ENCODE data around the gene DDX41. TPM values are rescaled to one million over a fixed set of nuclear protein-coding genes. Genes with fewer than 3 reads are reported as not detected.

DDX41 gene
- total RNA-seq, 1 experiment from 2014 or later, result 106 TPM

DNA sequence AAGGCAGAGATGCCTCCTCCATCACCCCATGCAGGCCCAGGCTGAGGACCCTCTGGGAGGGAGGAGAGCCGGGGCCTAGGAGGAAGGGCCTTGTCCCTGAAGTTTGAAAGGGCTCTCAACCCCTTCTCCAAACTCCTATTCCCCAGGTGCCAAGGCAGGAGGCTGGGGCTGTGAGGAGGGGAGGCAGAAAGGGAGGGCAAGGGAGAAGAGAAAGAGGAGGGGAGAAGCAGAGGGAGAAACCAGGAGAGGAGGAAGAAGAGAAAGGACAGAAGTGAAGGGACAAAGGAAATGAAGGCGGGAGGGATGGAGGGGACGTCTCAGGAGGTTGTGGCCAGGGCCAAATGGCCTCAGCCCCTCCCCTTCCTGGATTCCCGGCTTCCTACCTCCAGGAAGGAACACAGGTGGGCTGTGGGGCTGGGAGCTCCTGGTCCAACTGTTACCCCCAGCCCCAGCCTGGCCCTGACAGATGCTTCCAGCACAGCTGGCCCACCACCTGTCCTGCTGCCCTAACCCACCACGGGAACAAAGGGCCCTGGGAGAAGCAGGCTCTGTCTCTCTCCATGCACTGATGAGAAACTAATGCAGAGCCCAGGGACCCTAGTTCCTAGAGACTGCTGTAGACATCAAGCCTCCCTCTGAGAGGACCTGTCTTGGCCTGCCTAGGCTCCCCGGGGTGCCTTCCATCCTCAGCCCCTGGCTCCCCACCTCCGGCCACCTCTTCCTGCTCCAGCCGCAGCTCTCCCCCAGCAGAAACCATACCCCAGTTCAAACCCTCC is 46.8 kb downstream of the DDX41 start:
- peak; percentile 76 for DNase-seq
- Histone ChIP-seq H3K4me3 (ENCODE audit: insufficient read depth, low read depth, low read length) (no peak overlapping the region), H3K27me3 (ENCODE audit: control insufficient read depth, insufficient read depth, low read length) (no peaks in the 10 kb centered on the region), H3K36me3 (replicated peaks; ENCODE audit: control insufficient read depth, insufficient read depth, low read length) (peaks cover 45% of the 10 kb centered on the region)

DNA sequence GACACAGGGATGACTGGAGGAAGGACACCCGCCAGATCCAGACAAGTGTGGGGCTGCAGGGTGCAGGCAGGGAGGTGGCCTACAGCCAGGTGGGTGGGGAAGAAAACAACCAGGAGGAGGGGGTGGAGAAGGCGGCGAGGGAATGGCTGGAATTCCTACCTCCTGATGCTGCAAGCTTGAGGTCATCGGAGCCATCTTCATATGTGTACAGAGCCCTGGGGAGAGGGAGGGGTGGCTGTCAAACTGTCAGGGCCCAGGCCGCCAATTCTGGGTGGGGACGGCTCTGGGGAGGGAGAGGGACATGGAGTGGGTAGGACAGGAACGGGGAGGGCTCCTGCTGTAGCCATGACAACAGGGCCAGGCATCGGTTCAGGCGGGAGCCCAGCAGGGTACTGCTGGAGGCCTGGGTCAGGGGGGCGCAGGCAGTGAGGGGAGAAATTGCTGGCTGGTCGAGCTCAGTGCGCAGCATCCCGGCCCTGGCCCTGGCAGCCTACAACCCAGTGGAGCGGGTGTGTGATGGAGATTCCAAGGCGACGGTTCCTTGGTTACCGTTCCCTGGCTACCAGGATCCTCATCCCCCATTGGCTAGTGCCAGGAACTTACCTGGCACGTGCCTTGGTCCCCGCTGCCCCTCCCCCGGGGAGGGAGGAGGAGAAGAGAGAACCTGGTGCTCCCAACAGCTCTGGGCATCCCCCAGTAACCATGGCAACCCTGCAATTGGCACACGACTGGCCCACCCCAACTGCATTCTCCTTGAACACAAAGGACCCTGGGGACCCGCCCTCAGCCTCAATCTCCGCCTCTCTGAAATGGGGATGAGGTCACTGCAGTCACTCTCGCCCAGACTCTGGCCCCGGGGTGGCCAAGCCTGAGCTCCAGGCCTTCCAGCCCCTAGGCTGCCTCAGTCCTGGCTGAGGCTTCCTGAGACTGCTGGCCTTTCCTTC is 47.8 kb downstream of the DDX41 start:
- peak; percentile 96 for DNase-seq
- Histone ChIP-seq H3K4me3 (ENCODE audit: insufficient read depth, low read depth, low read length) (no peak overlapping the region), H3K27me3 (ENCODE audit: control insufficient read depth, insufficient read depth, low read length) (no peaks in the 10 kb centered on the region), H3K36me3 (replicated peaks; ENCODE audit: control insufficient read depth, insufficient read depth, low read length) (peaks cover 45% of the 10 kb centered on the region)

DNA sequence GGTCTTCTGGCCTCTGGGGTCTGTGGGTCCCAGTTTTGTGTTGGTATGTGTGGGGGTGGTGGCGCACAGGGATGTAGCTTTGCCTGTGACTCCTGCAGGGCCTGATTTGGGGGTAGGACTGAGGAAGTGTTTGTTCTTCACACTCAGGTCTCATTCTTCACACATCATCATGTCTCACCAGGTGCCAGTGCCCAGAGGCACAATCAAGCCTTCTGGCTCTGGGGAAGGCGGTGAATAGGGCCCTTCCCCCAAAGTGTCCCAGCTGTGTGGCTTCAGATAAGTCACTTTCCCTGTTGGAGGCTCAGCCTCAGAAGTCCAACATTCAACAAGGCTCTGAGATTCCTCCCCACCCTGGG is 48.5 kb downstream of the DDX41 start:
- Histone ChIP-seq H3K27me3 (ENCODE audit: control insufficient read depth, insufficient read depth, low read length) (no peaks in the 10 kb centered on the region), H3K36me3 (replicated peaks; ENCODE audit: control insufficient read depth, insufficient read depth, low read length) (peaks cover 47% of the 10 kb centered on the region), H3K4me3 (ENCODE audit: insufficient read depth, low read depth, low read length) (no peak overlapping the region)
- DNase-seq, result no peak

DNA sequence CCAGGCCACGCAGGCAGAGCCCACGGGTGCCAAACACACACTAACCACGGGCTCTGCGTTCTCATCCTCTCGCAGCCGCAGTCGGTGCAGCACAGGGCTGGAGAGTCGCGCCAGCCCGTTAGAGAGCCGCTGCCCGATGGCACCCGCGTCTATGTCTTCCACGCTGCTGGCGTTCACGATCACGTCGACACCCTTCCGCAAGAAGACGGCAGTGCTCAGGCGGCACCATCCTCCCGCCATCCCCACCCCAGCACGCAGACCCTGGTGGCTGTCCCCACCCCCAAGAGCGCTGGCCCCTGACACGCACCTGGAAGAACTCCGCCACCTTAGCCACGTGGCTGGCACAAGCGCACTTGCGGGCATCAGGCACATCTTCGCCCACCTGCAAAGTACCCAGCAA is 49.3 kb downstream of the DDX41 start:
- peaks cover 51% of the 10 kb centered on the region for H3K36me3 ChIP-seq (replicated peaks; ENCODE audit: control insufficient read depth, insufficient read depth, low read length)
- no peak for DNase-seq
- H3K27me3 ChIP-seq (ENCODE audit: control insufficient read depth, insufficient read depth, low read length), result no peaks in the 10 kb centered on the region
- no peak overlapping the region for H3K4me3 ChIP-seq (ENCODE audit: insufficient read depth, low read depth, low read length)

DNA sequence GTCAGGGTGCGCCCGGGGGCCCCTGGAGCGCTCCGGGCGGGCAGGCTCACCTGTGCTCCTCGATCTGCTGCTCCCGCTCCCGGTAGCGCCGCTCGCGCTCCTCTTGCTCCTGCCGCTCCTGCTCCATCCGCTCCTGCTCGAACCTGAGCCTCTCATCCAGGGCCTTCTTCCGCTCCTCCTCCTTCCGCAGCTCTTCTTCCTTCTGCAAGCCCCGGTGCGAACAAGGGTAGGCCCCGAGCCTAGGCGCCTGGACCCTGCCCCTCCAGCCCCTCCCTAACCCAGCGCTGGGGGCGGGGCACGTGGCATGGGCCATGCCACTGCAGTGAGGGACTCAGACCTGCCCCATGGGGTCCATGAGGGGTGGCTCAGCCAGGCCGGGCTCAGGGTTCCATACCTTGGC is 49.9 kb downstream of the DDX41 start:
- no peak for DNase-seq
- Histone ChIP-seq H3K4me3 (ENCODE audit: insufficient read depth, low read depth, low read length) (no peak overlapping the region), H3K36me3 (replicated peaks; ENCODE audit: control insufficient read depth, insufficient read depth, low read length) (peaks cover 52% of the 10 kb centered on the region), H3K27me3 (ENCODE audit: control insufficient read depth, insufficient read depth, low read length) (no peaks in the 10 kb centered on the region)

DNA sequence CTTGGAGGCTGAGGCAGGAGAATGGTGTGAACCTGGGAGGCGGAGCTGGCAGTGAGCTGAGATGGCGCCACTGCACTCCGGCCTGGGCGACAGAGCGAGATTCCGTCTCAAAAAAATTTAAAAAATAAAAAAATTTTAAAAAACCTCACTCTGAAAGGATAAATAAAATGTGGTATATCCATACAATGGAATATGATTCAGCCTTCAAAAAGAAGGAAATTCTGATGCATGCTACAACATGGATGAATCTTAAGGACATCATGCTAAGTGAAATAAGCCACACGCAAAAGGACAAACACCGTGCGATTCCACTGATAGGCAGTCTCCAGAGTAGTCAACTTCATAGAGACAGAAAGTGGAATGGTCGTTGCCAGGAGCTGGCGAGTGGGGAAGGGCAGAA is 51.7 kb downstream of the DDX41 start:
- Histone ChIP-seq H3K27me3 (ENCODE audit: control insufficient read depth, insufficient read depth, low read length) (no peaks in the 10 kb centered on the region), H3K36me3 (replicated peaks; ENCODE audit: control insufficient read depth, insufficient read depth, low read length) (peaks cover 46% of the 10 kb centered on the region), H3K4me3 (ENCODE audit: insufficient read depth, low read depth, low read length) (no peak overlapping the region)
- no peak for DNase-seq

DNA sequence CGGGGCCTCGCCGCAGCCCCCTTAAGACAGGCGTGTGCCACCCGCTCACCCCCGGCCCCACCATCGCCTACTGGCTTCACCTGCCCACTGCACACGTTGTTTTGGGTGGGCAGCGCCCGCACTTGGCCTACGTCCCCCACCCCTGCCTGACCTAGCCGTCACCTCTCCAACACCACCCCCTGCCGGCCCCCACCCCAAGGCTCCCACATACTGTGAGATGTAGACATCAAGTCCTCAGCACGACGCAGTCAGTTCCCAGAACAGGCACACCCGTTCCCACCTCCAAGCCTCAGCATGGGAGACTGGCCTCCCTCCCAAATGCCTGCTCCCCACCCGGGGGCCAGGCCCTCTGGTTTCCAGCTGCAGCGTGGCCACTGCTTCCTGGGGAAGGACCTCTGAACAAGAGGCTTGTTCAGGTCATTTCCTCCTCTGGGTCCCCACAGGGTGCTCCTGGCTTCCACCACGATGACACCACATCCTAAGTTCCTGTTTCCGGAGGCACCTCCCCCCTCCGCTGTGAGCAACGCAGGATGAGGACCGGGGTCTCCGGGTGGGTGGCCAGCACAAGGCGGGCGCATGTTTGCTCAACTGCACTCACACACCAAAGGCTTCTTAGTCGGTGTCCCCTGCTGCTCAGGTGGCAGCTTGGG is 54.6 kb downstream of the DDX41 start:
- Histone ChIP-seq H3K27me3 (ENCODE audit: control insufficient read depth, insufficient read depth, low read length) (no peaks in the 10 kb centered on the region), H3K4me3 (ENCODE audit: insufficient read depth, low read depth, low read length) (no peak overlapping the region), H3K36me3 (replicated peaks; ENCODE audit: control insufficient read depth, insufficient read depth, low read length) (peaks cover 43% of the 10 kb centered on the region)
- no peak for DNase-seq

Other genes with a start within 250 kb of the DDX41 start
- 25.4 and 35.7 TPM in 2 replicates for gene RAB24, start 213.2 kb downstream of the DDX41 start, total RNA-seq (2014; rRNA removed; shearing (Covaris generic))
- gene PRELID1, start 213.2 kb downstream of the DDX41 start, total RNA-seq (2014; rRNA removed; shearing (Covaris generic)), result 360 and 469 TPM in 2 replicates
- 26.4 and 27.2 TPM in 2 replicates for gene MXD3, start 205.1 kb downstream of the DDX41 start, total RNA-seq (2014; rRNA removed; shearing (Covaris generic))
- 221 and 225 TPM in 2 replicates for gene LMAN2, start 165.3 kb downstream of the DDX41 start, total RNA-seq (2014; rRNA removed; shearing (Covaris generic))
- 31.0 and 32.4 TPM in 2 replicates for gene RGS14, start 159.0 kb downstream of the DDX41 start, total RNA-seq (2014; rRNA removed; shearing (Covaris generic))
- gene SLC34A1, start 132.5 kb downstream of the DDX41 start, total RNA-seq (2014; rRNA removed; shearing (Covaris generic)), result not detected in 2 replicates
- gene PFN3, start 116.3 kb downstream of the DDX41 start, total RNA-seq (2014; rRNA removed; shearing (Covaris generic)), result not detected in 2 replicates
- 3.2 and 3.7 TPM in 2 replicates for gene F12, start 107.4 kb downstream of the DDX41 start, total RNA-seq (2014; rRNA removed; shearing (Covaris generic))
- gene GRK6, start 90.3 kb downstream of the DDX41 start, total RNA-seq (2014; rRNA removed; shearing (Covaris generic)), result 62.4 and 66.8 TPM in 2 replicates
- gene PRR7, start 70.1 kb downstream of the DDX41 start, total RNA-seq (2014; rRNA removed; shearing (Covaris generic)), result 11.4 and 12.1 TPM in 2 replicates
- 165 and 216 TPM in 2 replicates for gene DBN1, start 43.3 kb downstream of the DDX41 start, total RNA-seq (2014; rRNA removed; shearing (Covaris generic))
- 71.9 and 97.3 TPM in 2 replicates for gene PDLIM7, start 19.4 kb downstream of the DDX41 start, total RNA-seq (2014; rRNA removed; shearing (Covaris generic))
- gene DOK3, start 7.1 kb downstream of the DDX41 start, total RNA-seq (2014; rRNA removed; shearing (Covaris generic)), result 0.76 and 3.2 TPM in 2 replicates
- 70.2 and 80.0 TPM in 2 replicates for gene FAM193B, start 37.6 kb upstream of the DDX41 start, total RNA-seq (2014; rRNA removed; shearing (Covaris generic))
- 52.3 and 59.4 TPM in 2 replicates for gene TMED9, start 75.2 kb upstream of the DDX41 start, total RNA-seq (2014; rRNA removed; shearing (Covaris generic))
- gene B4GALT7, start 83.2 kb upstream of the DDX41 start, total RNA-seq (2014; rRNA removed; shearing (Covaris generic)), result 29.7 and 37.3 TPM in 2 replicates